Stimulated activated CD4-positive, alpha-beta T cell treated with anti-CD3 and anti-CD28 coated beads, TNF-alpha, amount 100 ng/mL, for 4 hours (primary cell): ENCODE results near the gene PPP3R2.
"Not testable (repeated sequence)": the region's sequence is repeated elsewhere in the genome, so short reads cannot be mapped to it uniquely, and the experiment has no call there.

ENCODE experiments used
- DNase-seq, 3 experiments: peaks; one replicate each; pipeline ENCODE4 v3.0.0-alpha.2; 2020; ENCODE audit warnings: low read depth in 3 of 3

Gene PPP3R2

GRCh38 chr9:101587332-101588043 is 7.3 kb downstream of the PPP3R2 start:
- no peak for DNase-seq

GRCh38 chr9:101586651-101587050 is 8.1 kb downstream of the PPP3R2 start:
- no peak for DNase-seq

- DNase-seq: no peak
Observed at GRCh38 chr9:101585740-101586139, 9.0 kb downstream of the PPP3R2 start.

GRCh38 chr9:101582553-101582952 is 12.2 kb downstream of the PPP3R2 start:
- DNase-seq: no peak

GRCh38 chr9:101579711-101580545 is 14.8 kb downstream of the PPP3R2 start:
- DNase-seq: no peak

- no peak for DNase-seq
Observed at GRCh38 chr9:101578378-101578777, 16.4 kb downstream of the PPP3R2 start.

- no peak for DNase-seq
Observed at GRCh38 chr9:101574731-101575333, 19.9 kb downstream of the PPP3R2 start.

- DNase-seq: no peak
Observed at GRCh38 chr9:101572316-101572715, 22.5 kb downstream of the PPP3R2 start.

GRCh38 chr9:101571114-101571513 is 23.7 kb downstream of the PPP3R2 start:
- no peak for DNase-seq

GRCh38 chr9:101569741-101570501 is 24.8 kb downstream of the PPP3R2 start:
- no peak for DNase-seq

GRCh38 chr9:101567725-101568350 is 26.9 kb downstream of the PPP3R2 start:
- no peak for DNase-seq

- no peak for DNase-seq
Observed at GRCh38 chr9:101566904-101567724, 27.7 kb downstream of the PPP3R2 start.

- no peak for DNase-seq
Observed at GRCh38 chr9:101564252-101564651, 30.5 kb downstream of the PPP3R2 start.

GRCh38 chr9:101562966-101563365 is 31.8 kb downstream of the PPP3R2 start:
- DNase-seq: no peak

- no peak for DNase-seq
Observed at GRCh38 chr9:101561740-101562139, 33.0 kb downstream of the PPP3R2 start.

GRCh38 chr9:101549472-101550098 is 45.2 kb downstream of the PPP3R2 start:
- DNase-seq: not testable (repeated sequence)

- DNase-seq: no peak
Observed at GRCh38 chr9:101543098-101543735, 51.6 kb downstream of the PPP3R2 start.
